LNCaP clone FGC (cell line): ENCODE data around the gene ST3GAL2.
"Not testable (repeated sequence)": the region's sequence is repeated elsewhere in the genome, so short reads cannot be mapped to it uniquely, and the experiment has no call there.

Source experiments
- DNase-seq: peaks from one replicate; pipeline ENCODE4 v3.0.0-alpha.2; 2011; ENCODE audit warnings: low read depth
- H3K4me3 ChIP-seq: 2 replicates; pipeline ENCODE4 v1.5.1; 2011; ENCODE audit warnings: mild to moderate bottlenecking, low read depth, low read length, control low read depth
- CTCF ChIP-seq: IDR thresholded peaks from 2 replicates; pipeline ENCODE4 v1.5.1; 2012; ENCODE audit warnings: mild to moderate bottlenecking; ENCODE audit not compliant: control insufficient read depth, insufficient read depth; ENCODE audit errors: extremely low read depth

Gene ST3GAL2

GRCh38 chr16:70345840-70346239 lies 93.1 kb downstream of the ST3GAL2 start:
- peak overlapping the region; percentile 98 for H3K4me3 ChIP-seq
- TF ChIP-seq CTCF: no peak
- no peak for DNase-seq

DNA sequence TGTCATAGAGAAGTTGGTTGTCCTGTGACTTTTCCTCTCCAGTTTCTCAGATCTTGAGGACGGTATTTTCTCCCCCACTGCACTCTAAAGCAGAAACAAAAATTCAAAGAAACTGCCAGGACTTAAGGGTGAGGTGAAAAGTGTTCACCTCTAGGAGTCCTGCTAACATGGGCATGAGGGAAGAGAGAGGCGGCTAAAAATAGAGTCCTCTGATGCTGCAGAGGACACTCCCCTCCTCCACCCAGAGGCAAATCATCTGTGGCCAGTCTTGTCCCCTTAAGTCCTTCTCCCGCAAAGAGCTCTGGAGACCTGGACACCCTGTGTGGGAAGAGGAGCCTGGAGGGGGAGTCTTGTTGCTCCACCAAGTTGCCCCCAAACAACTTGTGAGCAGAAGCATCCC lies 96.9 kb downstream of the ST3GAL2 start:
- no peak for TF ChIP-seq CTCF
- H3K4me3 ChIP-seq: no peak overlapping the region
- DNase-seq: no peak

- DNase-seq: no peak
These were observed 97.3 kb downstream of the ST3GAL2 start for GRCh38 chr16:70341600-70341999.

GRCh38 chr16:70337814-70338213 lies 101.1 kb downstream of the ST3GAL2 start:
- TF ChIP-seq CTCF: no peak
- DNase-seq: no peak
- no peak overlapping the region for H3K4me3 ChIP-seq

More at GRCh38 chr16:70341600-70341999, 97.3 kb downstream of the ST3GAL2 start:
- H3K4me3 ChIP-seq: no peak overlapping the region
- TF ChIP-seq CTCF: no peak

- not testable (repeated sequence) for DNase-seq, H3K4me3 ChIP-seq
These were observed 106.2 kb downstream of the ST3GAL2 start for GRCh38 chr16:70332728-70333127.

DNA sequence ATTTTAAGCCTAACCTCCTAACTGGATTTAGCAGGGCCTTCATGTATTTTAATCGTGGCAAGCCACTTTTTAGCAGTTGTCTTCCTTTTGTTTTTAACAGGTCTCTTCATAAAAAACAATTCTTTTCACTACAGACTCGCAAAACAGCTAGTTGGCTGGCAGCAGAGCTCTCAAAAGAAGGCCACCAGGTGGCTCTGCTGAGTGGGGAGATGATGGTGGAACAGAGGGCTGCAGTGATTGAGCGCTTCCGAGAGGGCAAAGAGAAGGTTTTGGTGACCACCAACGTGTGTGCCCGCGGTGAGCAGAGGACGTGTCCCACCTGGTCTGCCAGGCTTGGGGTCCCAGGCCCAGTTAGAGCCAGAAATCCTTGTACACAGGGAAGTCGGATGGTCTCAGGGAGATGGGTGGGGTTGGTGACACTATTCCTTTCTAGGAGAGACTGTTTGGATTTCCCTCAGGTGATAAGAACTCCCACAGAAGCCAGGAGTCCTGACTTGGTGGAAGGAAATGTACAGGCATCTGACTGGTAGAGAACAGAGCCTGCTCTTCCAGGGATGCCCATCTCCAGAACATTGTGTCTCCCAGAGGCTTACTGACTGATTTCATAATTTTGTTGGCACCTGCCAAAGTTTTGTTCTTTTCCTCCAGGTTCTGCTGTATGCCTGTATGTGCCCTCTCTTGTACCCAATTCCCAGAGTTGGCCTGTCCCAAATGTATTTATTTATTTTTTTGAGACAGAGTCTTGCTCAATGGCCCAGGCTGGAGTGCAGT lies 107.1 kb downstream of the ST3GAL2 start:
- DNase-seq: no peak
- TF ChIP-seq CTCF: peak; percentile 51
- no peak overlapping the region for H3K4me3 ChIP-seq

DNA sequence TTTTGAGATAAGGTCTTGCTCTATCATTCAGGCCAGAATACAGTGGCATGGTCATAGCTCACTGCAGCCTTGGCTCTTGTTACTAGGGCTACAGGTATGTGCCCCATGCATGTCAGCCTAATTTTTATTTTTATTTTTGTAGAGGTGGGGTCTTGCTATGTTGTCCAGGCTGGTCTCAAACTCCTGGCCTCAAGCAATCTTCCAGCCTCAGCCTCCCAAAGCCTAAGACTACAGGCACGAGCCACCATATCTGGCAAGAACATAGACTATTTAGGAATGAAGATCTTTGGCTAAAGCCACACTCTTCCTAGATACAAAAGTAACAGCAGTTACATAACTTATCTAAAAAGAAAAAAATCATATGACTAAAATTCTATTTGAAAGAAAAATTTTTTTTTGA lies 107.8 kb downstream of the ST3GAL2 start:
- H3K4me3 ChIP-seq: no peak overlapping the region
- TF ChIP-seq CTCF: no peak
- no peak for DNase-seq
